HEK293T (cell line): ENCODE data around the gene WFDC13.
"Not testable (repeated sequence)": the region's sequence is repeated elsewhere in the genome, so short reads cannot be mapped to it uniquely, and the experiment has no call there.

Experiments used
- CTCF ChIA-PET: fragments of 350-600 bp; formaldehyde crosslinking; extraction: SDS; loops from one replicate; lab custom pipeline; 2021; ENCODE audit warnings: antibody characterized with exemption, inconsistent platforms; lab: Yijun Ruan, JAX
- POLR2A ChIA-PET: fragments of 350-600 bp; formaldehyde crosslinking; extraction: SDS; loops from one replicate; lab custom pipeline; 2020; ENCODE audit warnings: antibody characterized with exemption, inconsistent platforms; lab: Yijun Ruan, JAX
- DNase-seq: peaks from one replicate; pipeline ENCODE4 v3.0.0; 2012; ENCODE audit warnings: mixed read lengths; ENCODE audit errors: extremely low spot score
- ARNT ChIP-seq: fragments of 450-650 bp; IDR thresholded peaks from 2 replicates; pipeline ENCODE4 v1.6.1; 2017; ENCODE audit warnings: mild to moderate bottlenecking
- BHLHE40 ChIP-seq: fragments of 450-650 bp; IDR thresholded peaks from 2 replicates; pipeline ENCODE4 v1.6.1; 2016; ENCODE audit warnings: mild to moderate bottlenecking, moderate library complexity, borderline replicate concordance
- CTBP1 ChIP-seq: fragments of 450-650 bp; IDR thresholded peaks from 2 replicates; pipeline ENCODE4 v1.6.1; 2016; ENCODE audit warnings: borderline replicate concordance
- ELF4 ChIP-seq: fragments of 450-650 bp; IDR thresholded peaks from 2 replicates; pipeline ENCODE4 v1.6.1; 2017; ENCODE audit warnings: antibody characterized with exemption
- FOXA1 ChIP-seq: fragments of 450-650 bp; IDR thresholded peaks from 2 replicates; pipeline ENCODE4 v1.6.1; 2016; ENCODE audit warnings: mild to moderate bottlenecking
- FOXK2 ChIP-seq: fragments of 450-650 bp; IDR thresholded peaks from 2 replicates; pipeline ENCODE4 v1.6.1; 2016; ENCODE audit warnings: mild to moderate bottlenecking
- FOXM1 ChIP-seq: fragments of 450-650 bp; IDR thresholded peaks from 2 replicates; pipeline ENCODE4 v1.6.1; 2017; ENCODE audit warnings: mild to moderate bottlenecking, borderline replicate concordance
- HDGF ChIP-seq: fragments of 450-650 bp; IDR thresholded peaks from 2 replicates; pipeline ENCODE4 v1.6.1; 2017; ENCODE audit warnings: antibody characterized with exemption, borderline replicate concordance
- L3MBTL2 ChIP-seq: fragments of 450-650 bp; conservative IDR thresholded peaks from 2 replicates; pipeline ENCODE4 v1.6.1; 2016; ENCODE audit warnings: mild to moderate bottlenecking
- LEF1 ChIP-seq: fragments of 450-650 bp; IDR thresholded peaks from 2 replicates; pipeline ENCODE4 v1.6.1; 2017; ENCODE audit warnings: mild to moderate bottlenecking, borderline replicate concordance
- NFRKB ChIP-seq: fragments of 450-650 bp; IDR thresholded peaks from 2 replicates; pipeline ENCODE4 v1.6.1; 2016; ENCODE audit warnings: mild to moderate bottlenecking, moderate library complexity
- PKNOX1 ChIP-seq: fragments of 450-650 bp; IDR thresholded peaks from 2 replicates; pipeline ENCODE4 v1.6.1; 2016
- SP1 ChIP-seq: fragments of 450-650 bp; IDR thresholded peaks from 2 replicates; pipeline ENCODE4 v1.6.1; 2017
- SUZ12 ChIP-seq: fragments of 450-650 bp; IDR thresholded peaks from 2 replicates; pipeline ENCODE4 v1.6.1; 2016; ENCODE audit warnings: mild to moderate bottlenecking
- TARDBP ChIP-seq: fragments of 450-650 bp; IDR thresholded peaks from 2 replicates; pipeline ENCODE4 v1.6.1; 2016
- ZNF384 ChIP-seq: fragments of 450-650 bp; IDR thresholded peaks from 2 replicates; pipeline ENCODE4 v1.6.1; 2016

The WFDC13 gene, protein sequence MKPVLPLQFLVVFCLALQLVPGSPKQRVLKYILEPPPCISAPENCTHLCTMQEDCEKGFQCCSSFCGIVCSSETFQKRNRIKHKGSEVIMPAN

GRCh38 chr20:45701873-45702272, at the start of gene WFDC13:
Gene WFDC13, plus strand, starts transcription at chr20:45702038. Its CDS starts 86 bp downstream, at chr20:45702124.
- ChIA-PET CTCF (no interaction called here), POLR2A (no interaction called here)

DNA sequence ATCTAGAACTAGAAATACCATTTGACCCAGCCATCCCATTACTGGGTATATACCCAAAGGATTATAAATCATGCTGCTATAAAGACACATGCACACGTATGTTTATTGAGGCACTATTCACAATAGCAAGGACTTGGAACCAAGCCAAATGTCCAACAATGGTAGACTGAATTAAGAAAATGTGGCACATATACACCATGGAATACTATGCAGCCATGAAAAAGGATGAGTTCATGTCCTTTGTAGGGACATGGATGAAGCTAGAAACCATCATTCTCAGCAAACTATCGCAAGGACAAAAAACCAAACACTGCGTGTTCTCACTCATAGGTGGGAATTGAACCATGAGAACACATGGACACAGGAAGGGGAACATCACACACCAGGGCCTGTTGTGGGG, 44.8 kb upstream of the WFDC13 start:
- CTCF ChIA-PET: not testable (repeated sequence)

More at GRCh38 chr20:45701873-45702272, at the start of gene WFDC13:
- no peak for DNase-seq
- TF ChIP-seq FOXA1 (no peak), SP1 (no peak)

GRCh38 chr20:45670139-45670538, 31.7 kb upstream of the WFDC13 start, which contains the start of gene WFDC11:
Gene WFDC11, minus strand, starts transcription at chr20:45670239. Its CDS starts 19,639 bp downstream, at chr20:45650600.
- DNase-seq: no peak
- ChIA-PET CTCF (interaction anchor here (0.7 kb wide), 1 partner anchor 233 kb away, joined by 3 read pairs; no protein-coding TSS in a partner anchor), POLR2A (no interaction called here)
- TF ChIP-seq FOXK2: no peak
- TF ChIP-seq L3MBTL2: no peak
- no peak for TF ChIP-seq FOXA1
- TF ChIP-seq BHLHE40: no peak
- no peak for TF ChIP-seq SUZ12
- TF ChIP-seq HDGF: no peak
- TF ChIP-seq CTBP1: no peak
- TF ChIP-seq ZNF384: no peak
- no peak for TF ChIP-seq PKNOX1
- no peak for TF ChIP-seq ELF4
- no peak for TF ChIP-seq SP1
- TF ChIP-seq ARNT: no peak
- no peak for TF ChIP-seq LEF1
- no peak for TF ChIP-seq NFRKB
- no peak for TF ChIP-seq FOXM1
- TF ChIP-seq TARDBP: no peak

More for the DNA sequence above, 44.8 kb upstream of the WFDC13 start:
- POLR2A ChIA-PET, DNase-seq: not testable (repeated sequence)

DNA sequence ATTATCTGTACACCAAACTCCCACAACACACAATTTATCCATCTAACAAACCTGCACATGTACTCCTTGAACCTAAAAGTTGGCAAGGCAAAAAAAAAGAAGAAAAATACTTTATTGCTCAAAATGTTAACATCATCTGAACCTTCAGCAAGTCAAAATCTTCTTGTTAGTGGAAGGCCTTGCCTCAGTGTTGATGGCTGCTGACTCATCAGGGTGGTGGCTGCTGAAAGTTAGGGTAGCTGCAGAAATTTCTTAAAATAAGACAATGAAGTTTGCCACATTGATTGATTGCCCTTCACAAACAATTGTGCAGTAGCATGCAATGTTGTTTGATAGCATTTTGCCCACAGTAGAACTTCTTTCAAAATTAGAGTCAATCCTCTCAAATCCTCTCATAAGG, 29.1 kb upstream of the WFDC13 start:
- DNase-seq: no peak
- POLR2A ChIA-PET: no interaction called here
- CTCF ChIA-PET: no interaction called here
- TF ChIP-seq HDGF: no peak
- no peak for TF ChIP-seq NFRKB
- TF ChIP-seq SP1: no peak
- no peak for TF ChIP-seq BHLHE40
- TF ChIP-seq FOXK2: no peak
- TF ChIP-seq ARNT: no peak
- TF ChIP-seq CTBP1: no peak
- no peak for TF ChIP-seq L3MBTL2
- TF ChIP-seq LEF1: no peak

- TF ChIP-seq PKNOX1: no peak
- TF ChIP-seq ELF4: no peak
- TF ChIP-seq BHLHE40: no peak
- no peak for TF ChIP-seq TARDBP
- TF ChIP-seq SUZ12: no peak
- TF ChIP-seq L3MBTL2: no peak
- no peak for TF ChIP-seq ARNT
- no peak for TF ChIP-seq LEF1
- no peak for TF ChIP-seq HDGF
Measured at GRCh38 chr20:45679650-45680049, 22.2 kb upstream of the WFDC13 start.

DNA sequence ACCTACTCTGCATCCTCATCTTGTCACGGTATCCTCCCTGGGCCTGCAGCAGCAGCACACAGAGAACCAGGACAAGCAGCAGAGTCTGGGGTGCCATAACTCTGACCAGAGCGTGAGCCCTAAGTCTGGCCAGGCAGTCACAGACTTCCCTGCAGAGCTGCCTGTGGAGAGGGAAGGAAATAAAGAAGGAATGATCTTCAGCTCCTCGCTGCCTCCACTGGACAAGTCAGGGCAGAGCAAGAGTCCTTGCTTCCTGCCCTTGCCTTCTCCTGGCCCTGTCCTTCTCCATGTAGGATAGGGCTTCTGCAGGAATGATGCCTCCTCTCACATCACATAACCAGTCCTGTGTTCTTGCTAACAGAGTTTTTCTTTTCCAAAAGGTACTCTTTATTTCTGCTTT, 15.9 kb upstream of the WFDC13 start:
- CTCF ChIA-PET: no interaction called here
- POLR2A ChIA-PET: no interaction called here
- peak; percentile 39 for DNase-seq
- TF ChIP-seq BHLHE40 (no peak), ZNF384 (no peak), ARNT (no peak), PKNOX1 (no peak), SUZ12 (no peak), FOXM1 (no peak), ELF4 (no peak), LEF1 (no peak), FOXK2 (no peak), CTBP1 (no peak), NFRKB (no peak), FOXA1 (no peak)

More at GRCh38 chr20:45679650-45680049, 22.2 kb upstream of the WFDC13 start:
- DNase-seq: no peak
- ChIA-PET POLR2A (no interaction called here), CTCF (no interaction called here)

GRCh38 chr20:45693346-45693745, 8.5 kb upstream of the WFDC13 start:
- CTCF ChIA-PET: interaction anchor here (0.8 kb wide), 1 partner anchor 320 kb away, joined by 3 read pairs; no protein-coding TSS in a partner anchor
- DNase-seq, POLR2A ChIA-PET: not testable (repeated sequence)
